Measurements from ENCODE around the gene AHCYL2. TPM values are rescaled to one million over a fixed set of nuclear protein-coding genes. Genes with fewer than 3 reads are reported as not detected.
"Not testable (repeated sequence)": the region's sequence is repeated elsewhere in the genome, so short reads cannot be mapped to it uniquely, and the experiment has no call there.

AHCYL2 gene
- total RNA-seq, 2 donors from 2014 or later = 13.4 to 16.6 TPM

DNA sequence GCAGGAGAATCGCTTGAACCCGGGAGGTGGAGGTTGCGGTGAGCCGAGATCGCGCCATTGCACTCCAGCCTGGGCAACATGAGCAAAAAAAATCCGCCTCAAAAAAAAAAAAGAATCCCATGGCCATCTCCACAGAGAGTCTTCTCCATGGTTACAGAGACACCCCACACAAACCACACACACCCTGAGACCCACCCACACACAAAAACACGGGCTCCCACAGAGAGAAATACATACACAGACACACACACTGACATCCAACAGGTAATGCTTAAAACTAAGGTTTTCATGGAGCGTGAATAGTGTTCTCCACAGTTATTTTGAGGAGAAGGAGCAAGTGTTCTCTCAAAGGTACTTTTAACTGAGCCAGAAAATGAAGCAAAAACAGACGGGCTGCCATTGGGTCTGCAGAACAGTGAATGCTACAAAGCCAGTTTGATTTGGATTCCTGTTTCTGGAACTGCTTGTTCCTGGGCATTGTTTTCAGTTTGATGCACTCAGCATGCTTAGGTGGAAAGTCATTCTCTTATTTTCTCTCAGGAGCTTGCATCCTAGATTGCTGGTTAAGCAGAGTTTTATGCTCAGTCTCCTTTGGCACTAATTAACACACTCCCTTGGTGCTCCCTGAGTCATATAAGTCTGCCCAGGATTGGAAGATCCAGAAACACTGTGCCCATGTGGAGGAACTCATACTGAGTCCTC is 15.4 kb downstream of the AHCYL2 start:
- Mint-ChIP-seq H3K27me3 (no peaks in the 10 kb centered on the region), H3K4me3 (no peak overlapping the region)
- ATAC-seq = no peak

DNA sequence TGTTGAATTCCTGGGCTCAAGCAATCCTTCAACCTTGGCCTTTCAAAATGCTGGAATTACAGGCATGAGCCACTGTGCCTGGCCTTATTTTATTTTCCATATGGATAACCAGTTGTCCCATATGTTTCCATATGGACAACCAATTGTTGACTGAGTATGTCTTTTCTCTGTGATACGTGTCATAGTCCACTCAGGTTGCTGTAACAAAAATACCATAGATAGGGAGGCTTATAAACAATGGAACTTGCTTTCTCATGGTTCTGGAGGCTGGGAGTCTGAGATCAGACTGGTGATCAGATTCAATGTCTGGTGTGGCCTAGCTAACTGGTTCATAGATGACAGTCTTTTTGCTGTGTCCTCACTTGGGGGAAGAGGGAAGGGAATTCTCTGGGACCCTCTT is 19.4 kb downstream of the AHCYL2 start:
- Mint-ChIP-seq H3K4me1 (peaks cover 11% of the 10 kb centered on the region), H3K36me3 (ENCODE audit: low read depth) (no peaks in the 10 kb centered on the region), H3K4me3 (no peak overlapping the region), H3K27me3 (no peaks in the 10 kb centered on the region), H3K27ac (no peak overlapping the region)
- DNase-seq (no peak), ATAC-seq (no peak)
- H3K9me3 ChIP-seq (ENCODE audit: control insufficient read depth, low read length, poor library complexity, severe bottlenecking) = no peaks in the 10 kb centered on the region

More for the DNA sequence above, 15.4 kb downstream of the AHCYL2 start:
- DNase-seq = no peak
- Mint-ChIP-seq H3K27ac (peak overlapping the region; percentile 65), H3K36me3 (ENCODE audit: low read depth) (no peaks in the 10 kb centered on the region), H3K4me1 (peaks cover 16% of the 10 kb centered on the region)
- H3K9me3 ChIP-seq (ENCODE audit: control insufficient read depth, low read length, poor library complexity, severe bottlenecking) = no peaks in the 10 kb centered on the region

DNA sequence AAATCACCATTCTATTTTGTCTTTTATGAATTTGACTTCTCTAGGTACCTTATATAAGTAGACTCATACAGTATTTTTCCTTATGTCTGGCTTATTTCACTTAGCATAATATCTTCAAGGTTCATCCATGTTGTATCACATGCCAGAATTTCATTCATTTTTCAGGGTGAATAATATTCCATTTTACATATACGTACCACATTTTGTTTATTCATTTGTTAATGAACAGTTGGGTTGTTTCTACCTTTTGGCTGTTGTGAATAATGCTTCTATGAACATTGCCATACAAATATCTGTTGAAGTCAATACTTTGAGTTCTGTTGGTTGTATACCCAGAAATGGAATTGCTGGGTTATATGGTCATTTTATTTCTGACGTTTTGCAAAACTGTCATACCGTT is 20.7 kb downstream of the AHCYL2 start:
- H3K36me3 Mint-ChIP-seq (ENCODE audit: low read depth) = no peaks in the 10 kb centered on the region
- DNase-seq (no peak), ATAC-seq (no peak)
- no peaks in the 10 kb centered on the region for H3K27me3 Mint-ChIP-seq
- H3K4me3 Mint-ChIP-seq = no peak overlapping the region
- no peak overlapping the region for H3K27ac Mint-ChIP-seq
- peaks cover 7% of the 10 kb centered on the region for H3K4me1 Mint-ChIP-seq
- H3K9me3 ChIP-seq (ENCODE audit: control insufficient read depth, low read length, poor library complexity, severe bottlenecking) = no peaks in the 10 kb centered on the region

DNA sequence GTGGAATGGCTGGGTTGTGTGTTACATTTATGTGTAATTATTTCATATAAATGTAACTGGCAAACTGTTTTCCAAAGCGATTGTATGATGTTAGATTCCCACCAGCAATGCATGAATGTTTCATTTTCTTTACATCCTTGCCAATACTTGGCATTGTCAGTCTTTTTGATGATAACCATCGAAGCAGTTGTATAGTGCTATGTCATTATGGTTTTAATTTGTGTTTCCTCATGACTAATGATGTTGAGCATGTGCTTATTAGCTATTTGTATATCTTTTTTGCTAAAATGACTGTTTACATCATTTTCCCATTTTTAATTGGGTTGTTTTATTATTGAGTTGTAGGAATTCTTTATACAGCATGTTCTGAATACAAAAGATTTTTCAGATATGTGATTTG is 22.3 kb downstream of the AHCYL2 start:
- Mint-ChIP-seq H3K27ac (no peak overlapping the region), H3K36me3 (ENCODE audit: low read depth) (no peaks in the 10 kb centered on the region), H3K27me3 (no peaks in the 10 kb centered on the region), H3K4me3 (no peak overlapping the region), H3K4me1 (peaks cover 13% of the 10 kb centered on the region)
- DNase-seq (no peak), ATAC-seq (no peak)
- no peaks in the 10 kb centered on the region for H3K9me3 ChIP-seq (ENCODE audit: control insufficient read depth, low read length, poor library complexity, severe bottlenecking)

DNA sequence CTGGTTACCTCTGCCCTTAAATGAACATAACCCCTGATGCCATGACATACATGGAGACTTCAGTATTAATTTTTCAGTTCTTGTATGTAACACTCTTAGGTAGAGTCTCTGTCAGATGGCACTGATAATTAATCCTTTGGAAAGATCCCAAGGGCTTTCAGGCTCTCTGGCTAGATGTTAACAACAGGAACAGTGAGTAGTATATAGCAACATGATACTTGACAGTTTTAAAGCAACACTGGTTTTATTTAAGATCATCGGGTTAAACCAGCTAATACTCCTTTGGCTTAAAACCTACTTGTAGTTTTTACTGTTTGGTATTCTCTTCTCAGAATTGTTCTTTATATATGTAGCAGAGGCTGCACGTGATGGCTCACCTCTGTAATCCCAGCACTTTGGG is 27.3 kb downstream of the AHCYL2 start:
- no peak overlapping the region for H3K4me3 Mint-ChIP-seq
- no peak for DNase-seq
- peaks cover 18% of the 10 kb centered on the region for H3K4me1 Mint-ChIP-seq
- no peaks in the 10 kb centered on the region for H3K27me3 Mint-ChIP-seq
- no peaks in the 10 kb centered on the region for H3K9me3 ChIP-seq (ENCODE audit: control insufficient read depth, low read length, poor library complexity, severe bottlenecking)
- no peak for ATAC-seq
- H3K36me3 Mint-ChIP-seq (ENCODE audit: low read depth) = peaks cover 2% of the 10 kb centered on the region
- H3K27ac Mint-ChIP-seq = no peak overlapping the region

DNA sequence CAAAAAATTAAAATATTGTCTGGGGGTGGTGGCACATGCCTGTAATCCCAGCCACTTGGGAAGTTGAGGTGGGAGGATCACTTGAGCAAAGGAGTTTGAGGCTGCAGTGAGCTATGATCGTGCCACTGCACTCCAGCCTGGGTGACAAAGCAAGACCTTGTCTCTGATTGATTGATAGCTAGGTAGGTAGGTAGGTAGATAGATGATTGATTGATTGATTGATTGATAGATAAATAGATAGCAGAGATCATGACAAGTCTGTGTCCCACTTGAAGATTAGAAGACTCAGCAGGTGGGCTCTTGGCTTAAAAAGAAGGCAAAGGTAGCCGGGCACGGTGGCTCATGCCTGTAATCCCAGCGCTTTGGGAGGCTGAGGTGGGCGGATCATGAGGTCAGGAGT is 27.8 kb downstream of the AHCYL2 start:
- ATAC-seq, H3K27me3 Mint-ChIP-seq: not testable (repeated sequence)

DNA sequence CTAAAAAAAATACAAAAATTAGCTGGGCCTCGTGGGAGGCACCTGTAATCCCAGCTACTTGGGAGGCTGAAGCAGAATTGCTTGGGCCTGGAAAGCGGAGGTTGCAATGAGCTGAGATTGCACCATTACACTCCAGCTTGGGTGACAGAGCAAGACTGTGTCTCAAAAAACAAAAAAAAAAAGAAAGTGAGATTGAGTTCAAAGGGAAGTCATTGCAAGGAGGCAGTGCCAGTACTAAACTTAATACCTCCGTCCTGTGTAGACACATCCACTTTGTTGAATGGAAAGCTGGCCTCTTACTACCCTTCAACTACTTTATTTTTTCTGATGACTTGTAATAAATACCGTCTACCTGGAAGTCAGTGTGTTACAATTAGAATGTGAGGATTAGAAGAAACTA is 31.0 kb downstream of the AHCYL2 start:
- no peak for ATAC-seq
- Mint-ChIP-seq H3K4me3 (no peak overlapping the region), H3K36me3 (ENCODE audit: low read depth) (peaks cover 2% of the 10 kb centered on the region), H3K4me1 (peaks cover 31% of the 10 kb centered on the region), H3K27me3 (no peaks in the 10 kb centered on the region), H3K27ac (no peak overlapping the region)
- H3K9me3 ChIP-seq (ENCODE audit: control insufficient read depth, low read length, poor library complexity, severe bottlenecking) = no peaks in the 10 kb centered on the region
- DNase-seq = no peak

More for the DNA sequence above, 27.8 kb downstream of the AHCYL2 start:
- Mint-ChIP-seq H3K4me1 (peaks cover 20% of the 10 kb centered on the region), H3K4me3 (peak overlapping the region; percentile 49)
- not testable (repeated sequence) for H3K36me3 Mint-ChIP-seq (ENCODE audit: low read depth); DNase-seq; H3K27ac Mint-ChIP-seq; H3K9me3 ChIP-seq (ENCODE audit: control insufficient read depth, low read length, poor library complexity, severe bottlenecking)

DNA sequence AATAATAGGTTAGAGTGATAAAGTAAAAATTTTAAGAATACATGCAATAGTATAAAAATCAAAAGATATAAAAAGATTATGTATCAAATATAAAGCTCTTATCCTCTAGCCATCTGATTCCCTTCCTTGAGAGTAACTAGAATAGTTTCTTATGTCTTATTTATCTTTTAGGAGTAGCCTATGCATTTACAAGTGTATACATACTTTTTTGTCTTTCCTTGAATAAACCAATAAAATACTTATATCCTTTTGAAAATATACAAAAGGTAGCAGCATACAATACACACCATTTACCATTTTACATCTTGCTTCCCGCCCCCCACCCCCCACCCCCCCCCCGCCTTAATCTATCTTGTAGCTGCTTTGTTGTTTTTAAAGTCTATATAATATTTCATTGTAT is 31.4 kb downstream of the AHCYL2 start:
- no peak overlapping the region for H3K27ac Mint-ChIP-seq
- DNase-seq (no peak), ATAC-seq (no peak)
- H3K4me1 Mint-ChIP-seq = peaks cover 28% of the 10 kb centered on the region
- peaks cover 2% of the 10 kb centered on the region for H3K36me3 Mint-ChIP-seq (ENCODE audit: low read depth)
- H3K9me3 ChIP-seq (ENCODE audit: control insufficient read depth, low read length, poor library complexity, severe bottlenecking) = no peaks in the 10 kb centered on the region
- H3K4me3 Mint-ChIP-seq = no peak overlapping the region
- H3K27me3 Mint-ChIP-seq = no peaks in the 10 kb centered on the region

DNA sequence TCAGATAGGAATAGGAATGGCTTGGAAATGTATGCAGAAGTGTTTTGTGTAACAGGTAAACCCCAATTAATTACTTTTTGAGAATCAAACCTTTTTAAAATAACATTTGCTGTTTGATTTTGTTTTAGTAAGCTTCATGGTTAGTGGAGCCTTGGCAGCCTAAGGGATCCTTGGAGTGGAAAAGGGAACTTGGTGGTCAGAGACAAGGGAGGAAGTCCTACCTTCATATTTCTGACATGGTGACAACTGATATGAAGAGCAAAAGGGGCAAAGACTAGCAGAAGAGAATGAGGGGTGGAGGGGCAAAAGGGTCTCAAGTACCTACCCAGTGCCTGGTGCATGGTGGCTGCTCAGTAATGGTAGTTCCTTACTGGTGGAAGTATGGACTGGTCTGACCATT is 32.3 kb downstream of the AHCYL2 start:
- DNase-seq (no peak), ATAC-seq (no peak)
- Mint-ChIP-seq H3K27me3 (no peaks in the 10 kb centered on the region), H3K27ac (no peak overlapping the region), H3K4me3 (no peak overlapping the region), H3K36me3 (ENCODE audit: low read depth) (peaks cover 2% of the 10 kb centered on the region), H3K4me1 (peaks cover 26% of the 10 kb centered on the region)
- H3K9me3 ChIP-seq (ENCODE audit: control insufficient read depth, low read length, poor library complexity, severe bottlenecking) = no peaks in the 10 kb centered on the region

DNA sequence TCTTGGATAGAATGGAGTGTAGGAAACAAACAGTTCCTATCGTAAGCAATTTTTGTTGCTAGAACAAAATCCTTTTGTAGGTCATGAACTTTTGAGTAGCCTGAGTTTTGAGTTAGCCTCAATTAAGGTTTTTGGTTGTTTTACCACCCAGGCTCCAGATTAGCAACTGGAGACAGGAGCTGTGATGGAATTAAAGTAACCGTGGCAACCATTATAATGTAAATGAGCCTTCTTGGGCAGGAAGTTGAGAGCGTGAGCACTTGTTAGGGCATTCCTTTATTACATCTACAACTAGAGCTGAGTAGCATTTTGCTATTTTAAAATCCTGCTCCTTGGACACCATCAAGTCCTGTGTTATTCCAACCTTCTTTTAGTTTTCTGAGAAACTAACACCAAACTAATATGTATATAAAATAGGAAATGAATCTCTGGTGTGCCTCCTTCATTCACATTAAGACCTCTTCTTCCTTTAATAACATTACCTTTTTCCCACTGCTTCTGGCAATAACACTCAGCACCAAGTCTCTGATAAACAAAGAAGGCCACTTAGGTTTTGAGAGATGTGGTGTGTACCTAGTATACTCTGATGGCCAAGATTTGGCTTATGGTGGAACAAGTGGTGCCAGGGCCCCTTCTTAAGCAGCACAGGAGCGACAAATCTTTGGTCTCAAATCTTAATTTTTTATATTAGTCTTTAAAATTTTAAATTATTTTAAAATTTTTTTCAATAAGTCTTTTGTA is 34.0 kb downstream of the AHCYL2 start:
- peak; percentile 50 for ATAC-seq
- H3K27me3 Mint-ChIP-seq = no peaks in the 10 kb centered on the region

DNA sequence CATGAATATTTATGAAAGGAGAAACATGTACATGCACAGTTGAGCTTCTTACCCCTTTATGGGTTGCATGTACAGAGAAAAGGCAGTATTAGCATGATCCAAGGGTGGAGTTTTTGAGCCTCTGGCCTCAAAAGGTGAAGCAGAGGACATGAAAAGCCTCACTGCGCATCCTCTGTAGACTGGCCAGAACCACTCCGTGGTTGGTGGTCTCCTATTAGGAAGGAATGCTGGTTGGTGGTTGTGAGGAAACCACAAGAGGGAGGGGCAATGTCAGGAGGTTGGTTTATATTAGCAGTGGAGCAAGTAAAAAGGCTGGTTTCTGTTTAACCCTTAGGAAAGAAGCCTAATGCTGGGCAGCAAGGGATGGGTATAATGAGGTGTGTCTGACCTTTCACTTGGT is 37.5 kb downstream of the AHCYL2 start:
- Mint-ChIP-seq H3K27me3 (no peaks in the 10 kb centered on the region), H3K27ac (peak overlapping the region; percentile 75), H3K4me1 (peaks cover 26% of the 10 kb centered on the region), H3K4me3 (peak overlapping the region; percentile 73), H3K36me3 (ENCODE audit: low read depth) (peaks cover 2% of the 10 kb centered on the region)
- DNase-seq (no peak), ATAC-seq (peak; percentile 50)
- no peaks in the 10 kb centered on the region for H3K9me3 ChIP-seq (ENCODE audit: control insufficient read depth, low read length, poor library complexity, severe bottlenecking)

More for the DNA sequence above, 34.0 kb downstream of the AHCYL2 start:
- H3K4me1 Mint-ChIP-seq = peaks cover 34% of the 10 kb centered on the region
- H3K9me3 ChIP-seq (ENCODE audit: control insufficient read depth, low read length, poor library complexity, severe bottlenecking) = no peaks in the 10 kb centered on the region
- H3K27ac Mint-ChIP-seq = peak overlapping the region; percentile 74
- H3K4me3 Mint-ChIP-seq = peak overlapping the region; percentile 82
- H3K36me3 Mint-ChIP-seq (ENCODE audit: low read depth) = peaks cover 2% of the 10 kb centered on the region
- DNase-seq = no peak

DNA sequence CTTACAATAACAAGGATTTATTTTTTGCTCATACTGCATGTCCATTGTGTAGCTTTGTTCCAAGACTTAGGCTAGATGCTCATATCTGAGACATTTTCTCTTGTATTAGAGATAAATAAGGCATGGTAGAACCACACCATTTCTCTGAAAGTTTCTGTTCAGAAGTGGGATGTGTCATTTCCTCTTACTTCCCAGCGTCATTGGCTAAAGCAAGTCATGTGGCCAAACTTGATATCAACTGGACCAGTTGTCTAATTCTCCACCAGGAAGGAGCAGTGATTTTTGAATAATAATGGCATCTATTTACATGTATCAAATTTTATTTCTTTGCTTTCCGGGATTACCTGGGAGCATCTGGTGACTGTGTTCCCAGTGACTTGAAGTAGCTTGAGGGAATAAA is 38.3 kb downstream of the AHCYL2 start:
- no peak for ATAC-seq
- H3K36me3 Mint-ChIP-seq (ENCODE audit: low read depth) = peaks cover 4% of the 10 kb centered on the region

DNA sequence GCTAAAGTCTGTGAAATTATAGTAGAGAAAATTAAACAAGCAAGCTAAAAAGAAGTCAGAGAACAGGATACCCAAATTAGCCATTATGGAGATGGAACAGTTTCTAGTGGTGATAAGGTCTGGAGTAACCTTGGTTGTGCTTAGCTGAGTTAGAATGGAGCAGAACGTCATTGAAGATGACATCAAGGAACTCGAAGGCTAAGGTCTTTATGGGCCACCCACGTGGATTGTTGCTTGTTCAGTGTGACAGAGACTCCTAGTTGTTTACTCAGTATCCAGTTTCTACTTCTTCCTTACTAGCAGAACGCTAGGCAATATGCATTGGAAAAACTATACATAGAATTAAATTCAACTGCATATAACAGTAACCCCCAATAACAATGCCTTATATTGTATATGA is 39.7 kb downstream of the AHCYL2 start:
- Mint-ChIP-seq H3K4me3 (no peak overlapping the region), H3K36me3 (ENCODE audit: low read depth) (peaks cover 4% of the 10 kb centered on the region), H3K27me3 (no peaks in the 10 kb centered on the region), H3K4me1 (peaks cover 23% of the 10 kb centered on the region), H3K27ac (no peak overlapping the region)
- ATAC-seq = no peak
- no peak for DNase-seq
- no peaks in the 10 kb centered on the region for H3K9me3 ChIP-seq (ENCODE audit: control insufficient read depth, low read length, poor library complexity, severe bottlenecking)

More for the DNA sequence above, 38.3 kb downstream of the AHCYL2 start:
- Mint-ChIP-seq H3K4me1 (peaks cover 29% of the 10 kb centered on the region), H3K27ac (no peak overlapping the region), H3K27me3 (no peaks in the 10 kb centered on the region), H3K4me3 (no peak overlapping the region)
- no peak for DNase-seq
- no peaks in the 10 kb centered on the region for H3K9me3 ChIP-seq (ENCODE audit: control insufficient read depth, low read length, poor library complexity, severe bottlenecking)

DNA sequence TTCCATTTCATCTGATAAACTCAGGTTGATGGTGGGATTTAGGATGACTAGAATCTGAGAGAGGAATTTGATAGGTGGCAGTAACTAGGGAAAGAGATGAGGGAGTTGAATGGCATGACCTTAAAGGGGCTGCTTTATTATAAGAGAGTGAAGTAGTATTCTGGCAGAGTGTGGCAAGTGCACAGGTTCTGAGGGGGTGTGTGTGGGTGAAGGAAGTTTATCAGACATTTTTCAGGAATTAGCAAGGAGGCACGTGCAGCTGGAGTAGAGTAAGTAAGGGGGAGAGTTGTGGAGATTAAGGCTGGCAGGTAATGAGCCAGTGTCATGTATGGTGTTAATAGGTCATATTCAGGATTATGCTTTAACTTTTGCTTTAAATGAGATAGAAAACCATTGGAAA is 40.5 kb downstream of the AHCYL2 start:
- Mint-ChIP-seq H3K27ac (no peak overlapping the region), H3K36me3 (ENCODE audit: low read depth) (peaks cover 4% of the 10 kb centered on the region), H3K4me1 (peaks cover 18% of the 10 kb centered on the region), H3K4me3 (no peak overlapping the region), H3K27me3 (no peaks in the 10 kb centered on the region)
- ATAC-seq (no peak), DNase-seq (no peak)
- no peaks in the 10 kb centered on the region for H3K9me3 ChIP-seq (ENCODE audit: control insufficient read depth, low read length, poor library complexity, severe bottlenecking)
